ENCODE measurements around the gene ATP2B1.

Gene ATP2B1

DNA sequence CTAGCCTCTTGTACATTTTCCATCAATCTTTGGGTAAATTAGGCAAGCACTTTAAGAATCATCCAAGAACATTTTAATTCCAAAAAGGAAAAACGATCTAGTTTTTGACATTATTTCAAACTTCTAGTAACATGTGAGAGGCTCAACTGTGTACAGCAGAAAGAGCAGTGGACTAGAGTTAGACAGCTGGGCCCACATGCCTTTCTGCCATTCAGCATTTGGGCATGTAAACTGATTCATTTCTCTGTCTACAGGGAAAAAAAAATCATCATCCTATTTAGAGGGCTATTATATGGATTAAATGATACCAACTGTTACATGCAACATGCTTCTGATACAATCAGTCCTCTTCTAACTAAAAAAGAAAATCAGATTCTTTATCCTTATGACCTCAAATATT lies 17.7 kb downstream of the ATP2B1 start:
- DNase-seq, result no peak

DNA sequence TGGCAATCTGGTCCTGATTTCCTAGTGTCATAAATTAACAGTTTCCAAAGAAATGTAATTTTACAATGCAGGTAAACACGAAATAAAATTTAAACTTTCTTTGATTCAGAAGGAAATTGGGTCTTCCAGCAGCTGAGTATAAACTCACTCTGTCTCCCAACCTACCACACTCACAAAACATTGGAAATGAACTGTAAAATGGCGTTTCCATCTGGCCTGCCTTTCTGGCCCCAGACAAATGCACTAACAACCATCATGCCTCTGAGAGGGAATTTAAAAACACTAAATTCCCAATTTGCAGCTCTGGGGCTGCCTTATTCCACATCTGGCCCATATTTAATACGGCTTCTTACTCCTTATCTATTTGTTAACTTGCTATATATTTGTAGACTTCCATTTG lies 19.3 kb downstream of the ATP2B1 start:
- DNase-seq, result no peak

DNA sequence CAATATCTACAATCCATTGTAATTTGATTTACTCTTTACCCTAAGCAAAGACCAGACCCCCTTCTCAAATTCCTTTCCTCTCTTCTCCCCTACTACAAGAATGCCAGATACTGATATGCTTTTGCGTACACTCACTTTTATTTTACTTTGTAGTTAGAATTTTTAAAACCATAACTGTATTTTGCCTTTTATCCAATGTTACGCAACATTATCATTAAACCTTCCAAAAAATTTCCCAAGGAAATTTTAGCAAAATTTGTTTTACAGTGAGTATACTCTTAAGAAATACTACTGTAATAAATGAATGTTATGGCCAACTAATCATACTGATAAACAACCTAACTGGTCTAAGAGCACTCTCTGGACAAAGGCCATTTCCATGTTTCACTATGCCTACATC lies 22.3 kb downstream of the ATP2B1 start:
- no peak for DNase-seq

DNA sequence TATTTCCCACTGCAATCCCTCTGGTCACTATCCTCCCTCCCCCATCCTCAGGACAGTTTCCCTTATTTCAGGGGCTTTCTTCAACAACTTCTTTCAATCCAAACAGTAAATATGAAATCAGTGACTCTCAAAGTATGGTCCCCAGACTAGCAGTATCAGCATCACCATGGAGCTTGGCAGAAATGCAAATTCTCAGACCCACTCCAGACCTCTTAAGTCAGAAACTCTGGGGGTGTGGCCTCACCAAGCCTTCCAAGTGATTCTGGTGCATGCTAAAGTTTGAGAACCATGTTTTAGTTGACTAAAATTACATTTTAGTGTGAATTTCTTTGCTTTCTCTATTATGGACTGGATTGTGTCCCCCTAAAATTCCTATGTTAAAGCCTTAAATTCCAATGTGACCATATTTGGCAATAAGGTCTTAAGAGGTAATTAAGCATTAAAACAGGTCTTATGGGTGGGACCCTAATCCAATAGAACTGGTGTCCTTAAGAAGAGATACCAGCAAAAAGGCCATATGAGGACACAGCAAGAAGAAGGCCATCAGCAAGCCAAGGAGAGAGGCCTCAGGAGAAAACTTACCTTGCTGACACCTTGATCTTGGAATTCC lies 23.2 kb downstream of the ATP2B1 start:
- DNase-seq, result no peak

DNA sequence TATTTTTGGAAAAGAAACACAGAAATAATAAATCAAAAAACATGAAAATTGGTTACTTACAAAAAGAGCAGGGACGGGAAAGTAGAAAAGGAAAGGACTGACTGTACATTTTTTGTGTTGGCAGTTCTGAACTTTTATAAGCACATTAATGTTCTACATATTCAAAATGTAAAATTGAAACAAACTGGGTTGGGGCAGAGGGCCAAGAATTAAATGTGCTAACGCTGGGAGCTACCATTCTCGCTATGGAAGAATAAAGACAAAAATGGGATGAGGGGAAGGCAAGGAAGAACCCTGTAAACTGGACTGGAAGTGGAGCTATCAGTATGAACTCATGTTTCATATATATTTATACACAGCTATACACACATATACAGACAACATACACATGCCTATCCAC lies 24.5 kb downstream of the ATP2B1 start:
- DNase-seq, result no peak

DNA sequence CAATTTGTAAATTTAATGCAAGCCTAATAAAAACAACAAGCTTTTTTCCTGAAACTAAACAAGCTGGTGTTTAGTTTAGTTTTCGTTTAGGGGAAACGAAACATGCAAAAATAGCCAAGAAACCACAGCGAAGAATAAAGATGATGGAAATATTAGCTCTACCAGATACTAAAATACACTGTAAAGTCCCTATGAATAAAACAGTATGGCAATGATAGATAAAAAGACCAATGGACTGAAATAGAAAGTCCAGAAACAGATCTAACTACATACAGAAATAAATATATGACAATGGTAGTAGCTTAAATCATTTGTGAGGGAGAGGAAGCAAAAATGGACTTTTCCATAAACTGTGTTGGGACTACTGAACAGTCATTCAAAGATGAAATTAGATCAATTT lies 26.4 kb downstream of the ATP2B1 start:
- DNase-seq, result no peak

DNA sequence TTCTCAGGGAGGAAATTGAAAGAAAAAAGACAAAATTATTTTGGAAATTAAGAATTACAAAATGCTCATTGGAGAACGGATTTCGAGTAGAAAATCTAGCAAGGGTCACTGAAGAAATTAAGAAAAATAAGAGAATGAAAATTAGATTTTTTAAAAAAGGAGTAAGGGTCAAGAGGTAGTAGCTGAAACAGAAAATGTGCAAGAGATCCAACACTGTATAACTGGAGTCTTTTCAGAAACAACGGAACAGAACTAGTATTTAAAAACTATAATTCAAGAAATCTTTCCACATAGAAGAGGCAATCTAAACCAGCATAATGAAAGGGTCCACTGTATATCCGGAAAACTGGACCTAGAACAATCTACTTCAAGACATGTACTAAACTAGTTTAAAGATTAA lies 28.2 kb downstream of the ATP2B1 start:
- no peak for DNase-seq

DNA sequence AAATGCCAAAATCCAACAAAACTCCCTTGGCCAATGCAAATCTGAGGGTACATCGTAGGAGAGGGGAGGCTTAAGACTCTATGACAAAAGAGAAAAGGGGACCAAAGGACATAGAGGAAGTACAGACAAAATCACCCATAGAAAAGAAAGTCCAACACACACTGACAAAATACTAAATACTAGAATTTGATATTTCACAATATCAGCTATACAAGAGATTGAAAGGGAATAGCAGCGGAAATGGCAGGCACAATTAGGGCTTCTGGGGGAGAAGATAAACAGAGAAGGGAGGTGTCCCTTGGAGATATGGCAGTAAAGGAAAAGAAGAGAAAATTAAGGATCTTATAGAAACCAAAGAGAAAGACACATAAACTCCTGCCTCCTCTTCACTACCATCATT lies 29.0 kb downstream of the ATP2B1 start:
- no peak for DNase-seq

DNA sequence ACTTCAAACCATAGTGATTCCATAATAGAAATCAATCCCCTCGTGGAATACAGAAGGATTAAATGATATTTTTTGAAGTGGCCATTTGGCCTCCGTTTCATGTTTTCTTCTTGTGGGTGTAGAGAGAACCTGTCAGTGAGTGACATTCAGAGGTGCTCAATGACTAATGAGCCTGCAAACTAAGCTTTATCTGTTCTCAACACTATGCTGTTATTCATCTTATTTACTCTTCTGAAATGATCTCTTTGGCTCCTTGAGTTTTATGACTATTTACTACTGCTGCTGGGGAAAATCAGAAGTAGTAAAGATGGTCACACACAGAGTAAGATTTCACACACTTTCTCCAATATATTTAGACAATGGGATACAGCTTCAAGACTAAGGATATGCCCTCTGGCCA lies 30.4 kb downstream of the ATP2B1 start:
- DNase-seq, result no peak

DNA sequence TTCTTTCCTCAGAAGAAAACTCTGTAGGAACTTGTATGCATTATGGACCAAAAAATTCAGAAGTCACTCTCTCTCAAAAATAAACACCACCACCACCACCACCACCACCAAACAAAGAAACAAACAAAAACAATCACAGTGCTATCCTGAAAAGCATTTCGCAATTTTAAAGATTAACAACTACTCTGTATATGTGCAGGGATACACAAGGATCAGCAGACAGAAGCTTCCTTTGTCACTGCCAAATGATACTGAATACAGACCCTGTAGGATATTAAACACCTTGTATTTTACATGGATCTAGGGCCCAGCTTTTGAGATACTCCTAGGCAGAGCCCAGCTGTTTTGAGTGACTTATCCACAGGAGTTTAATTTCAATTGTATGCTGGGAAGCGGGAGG lies 31.7 kb downstream of the ATP2B1 start:
- DNase-seq, result no peak

DNA sequence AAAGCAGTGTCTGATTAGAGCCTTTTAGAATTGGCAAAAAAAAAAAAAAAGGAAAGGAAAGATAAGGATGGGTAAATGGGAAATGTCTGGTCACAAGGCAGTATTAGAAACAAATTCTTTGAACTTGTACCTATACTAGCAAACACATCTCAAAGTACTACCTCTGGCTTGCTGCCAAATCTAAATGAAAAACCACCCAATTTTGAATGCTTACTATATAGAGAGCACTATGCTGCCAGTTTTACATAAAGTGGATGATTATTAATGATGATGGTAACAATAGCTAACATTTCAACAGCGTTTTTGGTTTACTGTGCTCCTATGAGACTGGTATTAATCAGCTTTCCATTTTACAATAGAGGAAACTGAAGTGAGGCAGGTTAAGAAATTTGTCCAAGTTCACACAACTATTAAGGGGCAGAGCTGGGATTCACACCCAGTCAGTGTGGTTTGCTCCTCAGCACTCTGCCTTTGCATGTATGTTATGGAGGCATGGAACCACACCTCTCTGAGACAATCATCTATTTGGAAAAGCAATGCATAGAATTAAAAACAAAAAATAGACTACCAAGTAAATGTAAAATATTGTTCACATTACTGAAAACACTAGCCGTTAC lies 34.2 kb downstream of the ATP2B1 start:
- DNase-seq, result no peak

DNA sequence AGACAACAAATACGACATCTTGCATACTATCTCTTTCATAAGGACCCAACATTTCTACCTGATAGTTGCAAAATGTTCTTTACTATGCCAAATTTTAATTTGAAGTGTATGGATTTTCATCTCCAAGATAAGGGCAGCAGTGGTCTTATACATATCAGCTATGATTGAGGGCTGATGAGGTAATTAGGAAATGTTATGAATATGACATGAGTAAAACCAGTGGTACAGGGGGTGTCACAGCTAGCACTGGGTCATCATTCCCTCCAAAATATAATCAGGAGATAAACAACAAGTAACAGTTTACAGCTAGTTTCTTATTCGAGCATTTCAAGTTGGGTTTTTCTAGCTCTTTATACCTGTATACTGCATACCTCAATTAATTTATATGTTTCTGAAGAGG lies 35.0 kb downstream of the ATP2B1 start:
- DNase-seq, result no peak

DNA sequence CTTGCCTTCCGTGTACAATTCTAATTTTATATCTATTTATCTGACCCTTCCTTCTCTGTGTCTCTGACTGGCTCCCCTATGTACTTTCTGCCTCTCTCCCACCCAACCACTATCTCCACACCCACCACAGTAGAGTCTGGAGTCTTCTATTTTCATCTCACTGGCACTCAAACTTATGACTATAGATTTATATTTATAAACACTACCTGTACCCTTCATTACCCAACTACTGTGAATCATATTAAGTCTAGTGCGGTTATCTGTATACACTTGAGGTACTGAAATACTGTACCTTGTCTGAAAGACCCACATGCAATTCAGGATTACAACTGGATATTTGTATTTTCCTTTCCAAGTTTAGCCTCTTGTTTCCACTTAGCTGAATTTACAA lies 36.1 kb downstream of the ATP2B1 start:
- no peak for DNase-seq

DNA sequence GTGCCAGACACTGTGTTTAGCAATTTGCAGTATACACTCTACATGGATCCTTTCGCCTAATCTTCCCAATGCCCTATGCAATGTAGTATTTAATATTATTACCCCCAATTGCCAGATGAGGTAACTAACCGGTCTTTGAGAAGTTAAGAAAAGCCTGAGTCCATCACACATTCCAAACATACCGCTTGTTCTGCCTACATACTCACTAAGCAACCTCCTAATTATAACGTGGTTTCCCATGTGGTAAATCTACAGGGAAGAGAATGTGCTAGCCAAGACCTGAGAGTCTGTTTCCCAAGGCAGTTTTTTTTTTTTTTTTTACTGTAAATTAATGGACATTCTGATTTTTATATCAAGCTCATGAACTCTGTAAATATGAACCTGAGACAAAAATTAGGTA lies 37.2 kb downstream of the ATP2B1 start:
- no peak for DNase-seq

DNA sequence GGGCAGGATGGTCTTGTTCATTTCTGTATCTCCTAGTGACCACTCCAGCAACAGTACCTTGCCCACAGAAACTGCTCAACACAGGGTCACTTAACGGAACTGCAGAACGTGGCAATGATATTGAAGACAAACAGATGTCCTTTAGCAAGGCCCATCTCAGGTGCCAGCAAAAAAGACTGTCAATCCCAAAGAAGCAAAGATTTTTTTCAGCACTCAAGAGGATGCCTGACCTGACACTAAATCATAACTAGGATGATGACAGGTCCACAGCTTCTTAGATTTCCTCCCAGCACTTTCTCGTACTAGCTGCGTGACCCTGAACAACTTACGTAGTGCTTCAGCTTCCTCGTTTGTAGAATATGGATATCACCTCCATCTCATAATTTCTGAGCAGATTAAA lies 39.4 kb downstream of the ATP2B1 start:
- no peak for DNase-seq

DNA sequence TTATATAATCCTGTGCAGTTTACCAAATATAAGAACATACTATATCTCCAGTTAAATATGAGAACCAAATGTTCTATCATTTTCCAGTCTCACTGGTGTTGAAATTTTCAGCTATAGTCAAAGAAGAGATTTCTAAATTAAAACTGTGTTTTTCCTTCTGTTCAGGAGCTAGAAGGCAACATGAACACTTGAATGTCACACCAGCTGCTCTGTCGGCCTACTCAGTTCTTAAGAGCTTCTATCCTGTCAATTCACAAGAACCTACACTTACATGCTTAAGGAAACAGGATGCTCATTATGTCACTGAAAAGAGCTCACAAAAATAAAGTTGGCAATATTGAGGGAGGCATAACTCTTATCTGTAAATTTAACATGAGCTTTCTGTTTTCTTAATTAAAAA lies 43.1 kb downstream of the ATP2B1 start:
- DNase-seq, result no peak

DNA sequence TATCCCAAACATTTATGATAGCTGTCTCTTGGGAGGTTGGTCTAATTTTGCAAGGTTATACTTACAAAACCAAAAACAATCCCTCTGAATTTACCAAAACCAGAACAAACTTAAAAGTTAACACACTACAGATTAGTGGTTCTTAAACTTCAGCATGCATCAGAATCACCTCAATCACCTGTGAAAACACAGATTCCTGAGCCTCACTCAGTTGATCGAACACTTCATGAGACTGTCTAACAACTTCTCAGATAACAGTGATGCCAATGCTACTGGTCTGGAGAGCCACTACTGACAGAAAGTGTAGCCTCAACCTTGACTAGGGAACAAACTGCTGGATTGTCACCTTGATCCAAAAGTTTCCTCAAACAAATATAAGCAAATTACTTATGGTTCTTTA lies 44.2 kb downstream of the ATP2B1 start:
- DNase-seq, result no peak

DNA sequence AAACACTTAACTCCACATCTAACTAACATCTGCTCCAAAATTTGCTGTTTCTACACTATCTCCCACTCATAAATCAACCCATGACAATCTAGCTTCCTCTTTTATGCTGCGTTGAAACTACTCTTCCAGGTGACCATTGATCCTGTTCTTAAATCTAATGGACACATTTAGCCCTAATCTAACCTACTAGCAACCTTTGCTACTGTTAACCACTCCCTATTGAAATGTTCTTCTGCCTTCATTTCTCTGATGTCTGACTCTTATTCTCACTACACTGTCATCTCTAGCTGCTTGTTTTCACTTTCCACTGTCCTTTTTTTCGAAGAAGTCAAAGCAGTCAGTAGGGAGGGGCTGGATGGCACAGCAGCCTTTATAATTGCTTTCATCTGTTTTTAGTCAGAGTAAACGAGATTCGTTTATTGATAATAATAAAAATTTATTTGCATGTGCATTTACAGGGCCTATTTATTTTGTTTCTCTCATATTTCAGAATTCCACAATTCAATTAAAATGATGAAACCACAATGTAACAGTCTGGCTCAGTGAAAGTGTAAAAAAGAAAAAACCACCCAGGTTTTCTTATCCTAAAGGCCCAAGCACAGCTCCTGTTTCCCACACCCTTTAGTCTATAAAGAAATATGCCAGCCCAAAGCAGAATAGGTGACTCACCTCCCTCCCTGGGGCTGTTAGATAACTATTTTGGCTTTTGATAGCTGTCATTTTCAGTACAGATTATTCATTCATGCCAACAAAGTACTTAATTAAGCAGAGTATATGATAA lies 44.9 kb downstream of the ATP2B1 start:
- DNase-seq, result no peak

DNA sequence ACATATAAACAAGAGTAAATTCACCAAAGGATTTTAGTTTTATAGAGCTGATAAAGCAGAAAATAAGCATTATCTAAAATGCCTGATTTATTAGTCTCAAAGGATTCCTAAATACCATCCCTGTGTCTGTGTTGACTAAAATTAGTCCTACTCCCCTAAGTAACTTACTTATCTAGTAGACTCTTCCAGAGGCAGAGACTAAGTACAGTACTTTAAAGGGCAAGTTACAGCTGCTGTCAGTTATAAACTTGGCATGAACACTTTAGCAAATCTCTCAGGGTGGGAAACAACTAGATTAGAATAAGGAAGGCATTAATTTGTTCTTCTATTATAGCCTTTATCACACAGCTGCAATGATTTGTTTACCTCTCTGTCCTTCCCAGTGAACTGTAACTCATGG lies 46.0 kb downstream of the ATP2B1 start:
- DNase-seq, result no peak

DNA sequence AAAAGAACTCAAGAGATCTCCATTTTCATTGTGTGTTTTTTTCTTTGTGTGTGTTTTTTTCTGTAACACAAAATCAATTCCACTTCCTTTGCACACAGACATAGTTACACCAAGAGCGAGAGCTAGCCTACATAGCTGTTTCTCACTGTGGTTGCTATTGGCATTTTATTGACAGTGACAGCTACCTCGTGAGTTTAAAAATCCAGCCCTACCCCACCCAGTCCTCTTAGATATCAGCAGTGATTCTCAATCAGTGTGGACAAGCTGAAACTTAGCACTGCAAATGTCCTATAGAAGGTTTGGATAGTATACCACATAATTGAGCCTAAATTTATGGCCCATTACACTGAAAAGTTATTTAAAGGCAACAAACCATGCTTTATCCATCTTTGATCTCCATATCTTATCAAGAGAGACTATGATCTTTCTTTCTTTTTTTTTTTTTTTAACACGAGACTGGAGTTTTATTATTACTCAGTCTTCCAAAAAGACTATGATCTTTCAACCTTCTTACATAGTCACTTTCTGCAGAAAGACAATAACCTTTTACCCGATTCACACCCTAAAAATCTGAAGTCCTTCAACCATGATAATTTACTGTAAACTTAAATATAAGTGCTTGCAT lies 46.8 kb downstream of the ATP2B1 start:
- no peak for DNase-seq

DNA sequence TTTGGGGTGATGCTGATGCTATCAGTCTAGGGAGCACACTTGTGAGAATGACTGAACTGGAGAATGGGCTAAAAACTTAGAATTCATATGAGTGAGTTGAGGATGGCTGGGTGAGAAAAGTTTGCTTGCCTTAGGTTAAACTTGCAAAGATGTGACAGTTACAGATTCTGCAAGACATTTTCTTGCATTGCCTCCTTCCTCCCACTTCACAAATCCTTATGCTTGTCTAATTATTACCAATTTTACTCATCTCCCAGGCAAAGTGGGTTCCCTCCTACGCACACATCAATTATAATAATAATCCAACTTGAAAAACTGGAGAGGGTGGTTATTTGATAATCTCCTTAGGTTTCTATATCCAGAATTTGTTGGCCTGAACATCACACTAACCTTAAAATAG lies 50.9 kb downstream of the ATP2B1 start:
- DNase-seq, result no peak

DNA sequence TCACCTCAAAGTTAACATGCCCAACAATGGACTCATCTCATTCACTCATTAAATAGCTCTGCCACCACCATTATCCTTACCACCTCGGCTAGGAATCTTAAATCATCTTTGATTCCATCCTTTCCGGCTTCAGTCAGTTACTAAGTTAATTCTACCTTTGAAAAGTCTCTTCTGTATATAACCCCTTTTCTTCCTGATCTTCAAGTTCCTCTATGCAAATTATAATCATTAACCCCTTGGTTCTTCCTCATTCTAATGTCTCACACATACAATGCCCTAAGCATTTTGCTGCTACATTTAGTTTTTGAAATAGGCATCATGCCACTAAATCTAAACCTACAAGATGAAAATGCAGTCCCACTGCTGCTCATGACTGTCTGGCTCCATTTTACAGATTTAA lies 51.6 kb downstream of the ATP2B1 start:
- DNase-seq, result no peak

DNA sequence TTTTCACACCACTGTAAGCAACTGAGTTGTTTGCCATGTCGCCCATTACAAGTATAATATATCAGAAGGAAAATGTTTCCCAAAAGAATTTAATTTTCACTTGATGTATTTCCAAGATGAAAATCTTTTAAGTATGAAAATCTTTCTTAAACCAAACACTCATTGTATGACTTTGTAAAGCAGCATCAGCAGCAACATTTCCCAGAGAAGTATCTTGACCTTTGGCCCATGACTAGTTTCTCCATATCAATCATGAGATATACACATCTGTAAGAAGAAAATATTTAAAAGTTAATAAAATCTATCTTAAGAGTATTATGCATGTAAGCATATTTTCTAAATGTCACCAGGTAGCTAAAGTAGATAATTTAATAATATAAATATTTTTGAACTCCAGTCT lies 52.8 kb downstream of the ATP2B1 start:
- DNase-seq, result no peak

DNA sequence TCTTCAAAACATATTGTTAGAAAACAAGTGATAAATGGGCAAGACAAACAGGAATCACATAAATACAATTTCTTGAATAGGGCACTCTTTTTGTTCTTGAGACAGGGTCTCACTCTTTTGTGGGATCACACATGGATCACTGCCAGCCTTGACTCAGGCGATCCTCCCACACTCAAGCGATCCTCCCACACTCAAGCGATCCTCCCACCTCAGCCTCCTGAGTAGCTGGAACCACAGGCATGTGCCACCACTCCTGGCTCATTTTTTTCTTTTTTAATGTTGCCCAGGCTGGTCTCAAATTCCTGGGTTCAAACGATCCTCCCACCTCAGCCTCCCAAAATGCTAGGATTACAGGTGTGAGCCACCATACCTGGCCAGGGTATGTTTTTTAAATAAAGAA lies 57.4 kb downstream of the ATP2B1 start:
- no peak for DNase-seq

Measured in activated naive CD4-positive, alpha-beta T cell (primary cell).